ENCODE data around the gene TMED1. TPM values are rescaled to one million over a fixed set of nuclear protein-coding genes. Genes with fewer than 3 reads are reported as not detected.

Gene TMED1
- total RNA-seq, 1 experiment from 2014 or later: 26.3 TPM

- POLR2A ChIA-PET: interaction anchor here (1.1 to 1.2 kb wide), 2 partner anchors 11 to 143 kb away, joined by 3 to 6 read pairs; partner anchors contain the start of gene DNM2
Observed at GRCh38 chr19:10861103-10861651, 25.2 kb upstream of the TMED1 start.

More at GRCh38 chr19:10861103-10861651, 25.2 kb upstream of the TMED1 start:
- ChIA-PET RAD21 (ENCODE audit: low non-redundant PET in 1 of 2, low total read pairs in 2 of 2, uncharacterized antibody in 2 of 2, unreplicated experiment in 2 of 2) (no interaction called here), CTCF (interaction anchor here (0.8 to 2.8 kb wide), 7 partner anchors 9 to 221 kb away, joined by 3 to 12 read pairs (median 4); partner anchors contain the start of genes CARM1, DNM2 and TMED1)
- Histone ChIP-seq H3K4me1 (ENCODE audit: control insufficient read depth in 1 of 2, insufficient read depth in 2 of 2, low read length in 2 of 2) (peaks cover 3 to 26% of the 10 kb centered on the region in 2 experiments; a peak in 3 of 4 replicates), H3K27ac (ENCODE audit: low read depth, low read length) (no peak overlapping the region), H3K36me3 (ENCODE audit: control insufficient read depth in 1 of 2, insufficient read depth in 2 of 2, low read length in 2 of 2) (no peaks in the 10 kb centered on the region), H3K4me2 (ENCODE audit: low read length) (no peak overlapping the region), H2AFZ (ENCODE audit: low read depth, low read length, poor library complexity, severe bottlenecking) (no peak overlapping the region), H3K4me3 (replicated peaks in 1 of 2; ENCODE audit: low read depth in 1 of 2, low read length in 2 of 2) (no peak overlapping the region), H3K9me3 (ENCODE audit: control insufficient read depth in 1 of 2, insufficient read depth in 1 of 2, low read depth in 1 of 2, low read length in 2 of 2) (no peaks in the 10 kb centered on the region), H3K79me2 (ENCODE audit: insufficient read depth, low read length) (no peaks in the 10 kb centered on the region), H3K9me2 (ENCODE audit: insufficient read depth) (no peaks in the 10 kb centered on the region), H3K9ac (ENCODE audit: low read length) (no peak overlapping the region), H3K27me3 (ENCODE audit: insufficient read depth, low read length) (no peaks in the 10 kb centered on the region), H4K20me1 (ENCODE audit: insufficient read depth) (no peaks in the 10 kb centered on the region)
- ATAC-seq: peak; percentile 55
- no TSS peak for BruUV-seq (replicated peaks)
- peak; percentile 31 for DNase-seq (ENCODE audit: low read depth, low spot score)
- intact Hi-C loops (cut with micrococcal nuclease): no loop called here
- TF ChIP-seq RAD21 (IDR thresholded peaks at IDR 0.05; ENCODE audit: low read depth): peak; percentile 8; the same call in 1 of the 2 replicates
- TF ChIP-seq CTCF (IDR thresholded peaks at IDR 0.05 in 2 of 3, conservative IDR thresholded peaks at IDR 0.05 in 1 of 3; ENCODE audit: borderline replicate concordance in 1 of 3, insufficient read depth in 1 of 3, low read depth in 2 of 3, low read length in 2 of 3): peak; percentile 24 to 71 (median 63); a peak in 5 of 6 replicates
- no peak for TF ChIP-seq EGR1 (IDR thresholded peaks at IDR 0.05; ENCODE audit: low read depth)
